ENCODE data around the gene NFE2L3.

The NFE2L3 gene

DNA sequence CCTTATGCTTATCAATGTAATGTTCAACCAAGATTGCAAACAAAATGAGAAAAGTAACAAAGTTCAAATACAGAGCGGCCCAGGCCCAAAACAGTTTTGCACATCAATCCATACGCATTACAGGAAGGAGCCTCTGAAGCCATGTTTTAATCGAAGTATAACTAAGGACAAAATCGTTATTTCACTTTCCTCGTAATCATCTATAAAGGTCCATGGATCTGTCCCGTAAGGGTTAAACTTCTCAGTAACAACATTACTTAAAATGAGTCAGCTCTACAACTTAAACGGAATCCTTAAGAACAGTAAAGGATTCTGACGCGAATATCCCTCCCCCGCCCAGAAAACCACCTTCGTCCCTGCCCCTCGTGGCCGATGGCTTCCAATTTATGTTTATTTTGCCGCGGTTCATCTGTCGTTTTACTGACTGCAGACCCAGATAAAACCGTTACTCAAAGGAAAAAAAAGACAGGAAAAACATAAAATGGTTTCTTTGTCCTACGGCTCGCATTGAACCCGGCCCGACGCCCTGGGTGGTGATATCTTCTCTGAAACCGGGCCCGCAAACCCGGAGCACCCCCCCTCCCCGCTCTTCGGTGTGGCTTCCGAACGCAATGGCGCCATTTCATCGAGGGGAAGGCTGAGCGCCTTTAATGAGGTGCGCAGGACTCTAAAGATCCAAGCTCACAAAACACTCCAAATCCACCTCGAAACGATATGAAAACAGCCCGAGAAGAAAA is 47.5 kb downstream of the NFE2L3 start:
- DNase-seq (ENCODE audit: low read depth in 2 of 2), result peak; percentile 24 to 47

DNA sequence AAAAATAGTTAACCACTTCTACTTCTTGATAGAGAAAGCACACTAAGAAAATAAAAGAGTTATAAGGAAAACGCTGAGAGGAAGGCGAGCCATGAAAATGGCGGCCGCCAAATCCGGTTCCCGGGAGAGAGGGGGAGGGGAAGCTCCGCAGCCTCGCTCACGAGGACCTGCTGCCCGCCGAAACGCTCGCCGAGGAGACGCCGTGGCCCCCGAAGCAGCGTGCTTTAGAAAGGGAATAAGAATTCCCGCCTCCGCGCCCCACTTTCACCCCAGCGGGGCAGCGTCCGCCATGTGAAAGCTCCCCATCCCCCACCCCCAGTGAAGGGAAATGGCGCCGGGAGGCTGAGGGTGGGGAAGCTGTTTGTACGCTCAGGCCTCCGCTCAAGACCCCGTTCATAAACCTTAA is 48.0 kb downstream of the NFE2L3 start:
- peak; percentile 57 to 58 for DNase-seq (ENCODE audit: low read depth in 2 of 2)

DNA sequence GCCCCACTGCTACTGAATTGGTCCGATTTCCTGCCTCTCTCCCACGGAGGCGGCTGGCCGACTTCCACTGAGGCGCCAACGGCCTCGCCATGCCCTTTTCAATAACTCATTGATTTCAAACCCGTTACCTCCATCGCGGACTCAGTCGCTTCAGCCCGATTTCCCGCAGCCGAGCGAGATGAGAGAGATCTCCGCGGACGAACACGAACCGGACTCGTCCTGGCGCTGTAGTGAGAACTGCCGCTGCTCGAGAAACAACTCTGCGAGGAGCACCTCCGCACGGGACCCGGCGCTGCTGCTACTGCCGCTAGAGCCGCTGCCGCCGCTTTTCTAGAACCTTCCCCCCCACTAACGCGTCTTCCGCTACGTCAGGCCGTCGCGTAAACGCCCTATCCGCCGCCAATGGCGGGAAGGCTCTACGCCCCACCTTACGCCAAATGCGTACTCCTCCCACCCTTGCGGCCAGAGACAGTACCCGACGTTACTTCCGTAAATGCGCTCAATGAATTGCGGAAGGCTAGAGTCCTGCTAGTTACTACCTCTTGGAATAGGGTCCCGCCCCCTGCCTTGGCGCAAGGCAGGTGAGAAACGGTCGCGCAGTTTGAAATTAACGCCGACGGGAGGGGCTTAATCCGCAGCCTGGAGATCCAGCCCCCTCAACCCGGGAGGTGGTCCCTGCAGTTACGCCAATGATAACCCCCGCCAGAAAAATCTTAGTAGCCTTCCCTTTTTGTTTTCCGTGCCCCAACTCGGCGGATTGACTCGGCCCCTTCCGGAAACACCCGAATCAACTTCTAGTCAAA is 48.6 kb downstream of the NFE2L3 start, which contains the start of gene HNRNPA2B1:
HNRNPA2B1 (minus strand) TSS at position 303 of the 803 bp plus-strand sequence; CDS start at position 134, 169 bp downstream.
- peak; percentile 96 to 98 for DNase-seq (ENCODE audit: low read depth in 2 of 2)

DNA sequence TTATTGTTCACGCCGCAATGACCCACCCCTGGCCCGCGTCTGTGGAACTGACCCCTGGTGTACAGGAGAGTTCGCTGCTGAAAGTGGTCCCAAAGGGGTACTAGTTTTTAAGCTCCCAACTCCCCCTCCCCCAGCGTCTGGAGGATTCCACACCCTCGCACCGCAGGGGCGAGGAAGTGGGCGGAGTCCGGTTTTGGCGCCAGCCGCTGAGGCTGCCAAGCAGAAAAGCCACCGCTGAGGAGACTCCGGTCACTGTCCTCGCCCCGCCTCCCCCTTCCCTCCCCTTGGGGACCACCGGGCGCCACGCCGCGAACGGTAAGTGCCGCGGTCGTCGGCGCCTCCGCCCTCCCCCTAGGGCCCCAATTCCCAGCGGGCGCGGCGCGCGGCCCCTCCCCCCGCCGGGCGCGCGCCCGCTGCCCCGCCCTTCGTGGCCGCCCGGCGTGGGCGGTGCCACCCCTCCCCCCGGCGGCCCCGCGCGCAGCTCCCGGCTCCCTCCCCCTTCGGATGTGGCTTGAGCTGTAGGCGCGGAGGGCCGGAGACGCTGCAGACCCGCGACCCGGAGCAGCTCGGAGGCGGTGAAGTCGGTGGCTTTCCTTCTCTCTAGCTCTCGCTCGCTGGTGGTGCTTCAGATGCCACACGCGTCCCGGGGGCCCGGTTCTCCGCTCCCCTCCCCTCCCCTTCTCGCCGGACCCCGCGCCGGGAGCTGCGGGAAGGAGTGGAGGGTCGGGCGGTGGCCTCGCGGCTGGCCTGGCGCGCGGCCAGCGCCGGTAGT is 49.4 kb downstream of the NFE2L3 start, which contains the start of gene CBX3:
CBX3 (plus strand) TSS at position 499 of the 772 bp plus-strand sequence. CDS start 1,254 bp downstream, outside the sequence.
- peak; percentile 78 to 80 for DNase-seq (ENCODE audit: low read depth in 2 of 2)

DNA sequence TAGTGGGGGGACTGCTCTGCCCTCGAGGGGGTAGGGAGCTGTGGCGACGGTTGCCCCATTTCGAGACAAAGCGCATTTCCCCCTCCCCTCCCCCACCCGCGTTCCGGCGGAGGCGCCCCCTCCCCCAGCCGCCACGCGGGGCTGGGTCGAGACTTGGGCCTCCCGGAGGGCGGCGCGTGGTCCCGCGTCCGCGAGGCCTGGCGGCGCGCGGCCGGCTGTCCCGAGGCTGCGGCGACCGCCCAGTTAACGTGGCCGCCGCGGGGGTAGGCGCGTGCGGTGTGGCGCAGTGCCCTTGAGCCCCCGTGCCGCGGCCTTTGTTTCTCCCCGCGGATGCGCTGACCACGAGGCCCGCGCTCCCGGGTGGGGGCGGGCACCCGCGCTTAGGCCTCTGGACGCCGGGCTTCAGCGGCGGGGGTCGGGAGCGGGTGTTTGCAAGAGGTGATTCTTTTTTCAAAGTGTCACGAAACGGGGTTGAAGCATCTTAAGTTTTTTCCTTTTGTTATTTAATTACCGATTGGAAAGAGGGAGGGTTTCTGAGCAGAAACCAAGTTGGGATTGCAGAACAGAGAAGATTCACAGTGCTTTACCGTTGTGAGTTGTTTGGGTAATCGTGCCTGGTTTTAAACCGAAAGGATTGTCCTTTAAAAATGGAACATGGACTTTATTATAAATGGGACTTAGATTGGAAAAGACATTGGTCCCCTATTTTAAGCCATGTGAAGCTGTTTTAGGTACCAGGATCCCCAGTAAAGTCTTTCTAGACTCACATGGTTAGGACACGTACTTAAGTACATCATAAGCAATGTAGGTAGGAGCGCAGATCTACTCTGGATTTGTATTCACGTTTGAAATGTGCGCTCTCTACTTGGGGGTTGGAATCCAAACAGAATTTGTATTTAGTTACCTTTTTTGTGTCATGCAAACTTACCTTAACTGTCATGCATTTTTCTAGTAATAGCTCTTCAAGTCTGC is 50.3 kb downstream of the NFE2L3 start:
- peak in 1 of 2 donors; percentile 30 for DNase-seq (ENCODE audit: low read depth in 2 of 2)

DNA sequence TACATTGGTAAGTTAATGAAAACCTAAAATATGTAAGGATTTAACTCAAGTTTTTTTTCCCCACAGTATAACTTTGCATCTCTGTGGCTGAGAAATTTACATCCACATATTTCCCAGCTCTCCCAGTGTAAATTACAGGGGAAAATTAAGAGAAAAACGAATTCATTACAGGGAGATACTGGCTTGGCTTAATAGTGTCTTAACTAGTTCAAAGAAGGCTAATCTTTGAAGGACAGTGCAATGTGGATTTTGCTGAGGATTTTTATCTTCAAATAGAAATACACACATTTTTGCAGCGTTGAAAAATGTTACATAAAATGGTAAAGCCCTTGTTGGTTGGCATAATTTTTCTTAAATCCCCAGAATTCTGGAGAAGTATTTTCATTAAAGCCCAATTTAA is 51.0 kb downstream of the NFE2L3 start:
- no peak for DNase-seq (ENCODE audit: low read depth in 2 of 2)

DNA sequence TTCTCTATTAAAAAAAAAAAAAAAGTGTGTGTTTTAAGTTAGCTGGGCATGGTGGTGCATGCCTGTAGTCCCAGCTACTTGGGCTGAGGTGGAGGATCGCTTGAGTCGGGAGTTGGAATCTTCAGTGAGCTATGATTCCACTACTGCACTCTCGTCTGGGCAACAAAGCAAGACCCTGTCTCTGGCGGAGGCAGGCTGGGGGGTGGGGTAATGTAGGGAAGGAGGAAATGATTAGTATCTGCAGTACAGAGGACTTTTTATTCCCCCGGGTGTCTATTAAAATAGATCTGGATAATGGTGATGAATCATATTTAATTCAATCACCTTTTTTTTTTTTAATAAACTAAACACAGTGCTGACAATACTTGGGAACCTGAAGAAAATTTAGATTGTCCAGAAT is 56.0 kb downstream of the NFE2L3 start:
- DNase-seq (ENCODE audit: low read depth in 2 of 2), result no peak

DNA sequence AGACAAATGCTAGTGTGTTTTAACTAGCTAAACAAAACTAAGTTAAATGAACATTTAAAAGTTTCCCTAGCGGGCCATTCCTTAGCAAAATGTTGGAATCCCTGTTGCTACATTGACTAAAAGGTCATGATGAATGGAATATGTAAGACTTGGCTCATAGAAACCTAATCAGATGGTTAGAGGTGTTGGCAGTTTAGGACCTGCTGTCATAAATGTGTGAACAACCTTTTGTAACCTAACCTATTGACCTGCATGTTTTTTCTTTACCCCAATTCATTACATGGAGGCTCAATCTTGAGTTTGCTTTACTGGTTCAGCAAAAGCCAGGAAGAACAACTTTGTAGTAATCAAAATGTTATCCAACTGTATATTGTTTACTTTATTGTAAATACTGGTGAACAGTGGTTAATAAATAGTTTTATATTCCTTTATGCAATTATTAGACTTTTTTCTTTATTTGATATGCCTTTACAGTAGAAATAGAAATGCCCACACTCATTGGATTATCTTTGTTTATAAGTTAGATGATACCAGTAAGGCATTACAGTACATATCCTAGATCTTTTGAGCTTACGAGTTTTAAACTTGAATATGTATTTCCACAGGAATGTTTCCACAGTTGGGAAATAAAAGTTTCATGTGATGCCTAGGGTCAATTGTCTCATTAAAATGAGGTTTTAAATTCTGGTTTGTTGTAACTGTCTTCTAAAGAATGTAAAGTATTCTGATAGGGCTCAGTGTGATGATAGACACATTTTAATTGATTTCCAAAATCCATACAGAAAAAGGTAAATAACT is 61.1 kb downstream of the NFE2L3 start:
- no peak for DNase-seq (ENCODE audit: low read depth in 2 of 2)

DNA sequence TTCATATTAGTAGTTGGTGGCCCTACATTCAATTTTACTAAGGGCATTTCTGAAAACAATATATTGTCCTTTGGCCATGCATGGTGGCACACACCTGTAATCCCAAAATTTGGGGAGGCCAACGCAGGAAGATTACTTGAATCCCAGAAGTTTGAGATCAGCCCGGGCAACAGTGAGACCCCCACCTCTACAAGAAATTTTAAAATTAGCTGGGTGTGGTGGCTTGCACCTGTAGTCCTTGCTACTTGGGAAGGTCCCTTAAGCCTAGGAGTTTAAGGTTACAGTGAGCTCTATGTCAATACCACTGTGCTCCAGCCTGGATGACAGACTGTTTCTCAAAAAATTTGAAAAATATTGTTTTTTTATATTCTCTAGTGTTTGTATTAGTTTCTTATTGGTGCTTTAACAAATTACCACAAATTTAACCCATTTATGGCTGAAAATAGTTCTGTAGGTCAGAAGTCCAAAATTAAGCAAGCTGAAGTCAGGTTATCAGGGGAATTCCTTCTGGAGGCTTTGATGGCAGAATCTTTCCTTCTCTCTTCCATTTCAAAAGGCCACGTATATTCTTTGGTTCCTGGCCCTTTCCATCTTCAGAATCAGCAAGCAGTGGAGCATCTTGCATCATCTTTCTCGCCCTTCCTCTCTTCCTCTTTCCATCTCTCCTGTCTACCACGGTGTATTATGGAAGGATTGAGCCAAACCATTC is 62.0 kb downstream of the NFE2L3 start:
- DNase-seq (ENCODE audit: low read depth in 2 of 2), result no peak

DNA sequence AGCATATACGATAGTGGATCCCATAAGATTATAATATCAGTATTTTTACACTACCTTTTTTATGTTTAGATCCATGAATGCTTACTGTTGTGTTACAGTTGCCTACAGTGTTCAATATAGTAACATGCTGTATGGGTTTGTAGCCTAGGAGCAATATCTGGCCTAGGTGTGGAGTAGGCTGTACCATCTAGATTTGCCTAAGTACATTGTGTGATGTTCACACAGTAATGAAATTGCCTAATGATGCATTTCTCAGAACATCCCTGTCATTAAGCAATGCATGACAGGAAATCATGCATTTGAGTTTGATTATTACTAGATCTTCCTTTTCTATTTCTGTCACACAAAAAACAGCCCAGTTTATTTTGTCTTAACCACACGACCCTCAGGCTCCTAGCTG is 64.1 kb downstream of the NFE2L3 start:
- DNase-seq (ENCODE audit: low read depth in 2 of 2), result no peak

DNA sequence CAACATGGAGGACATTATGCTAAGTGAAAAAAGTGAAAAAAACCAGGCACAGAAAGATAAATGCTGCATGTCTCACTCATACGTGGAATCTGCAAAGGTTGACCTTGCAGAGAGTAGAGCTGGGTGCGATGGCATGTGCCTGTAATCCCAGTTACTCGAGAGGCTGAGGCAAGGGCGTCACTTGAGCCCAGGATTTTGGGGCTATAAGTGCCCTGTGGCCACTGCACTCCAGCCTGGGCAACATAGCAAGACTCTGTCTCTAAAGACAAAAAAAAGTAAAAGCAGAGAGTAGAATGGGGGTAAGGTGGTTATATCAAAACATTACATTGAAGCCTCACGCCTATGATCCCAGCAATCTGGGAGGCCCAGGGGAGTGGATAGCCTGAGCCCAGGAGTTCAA is 72.4 kb downstream of the NFE2L3 start:
- DNase-seq (ENCODE audit: low read depth in 2 of 2), result no peak

DNA sequence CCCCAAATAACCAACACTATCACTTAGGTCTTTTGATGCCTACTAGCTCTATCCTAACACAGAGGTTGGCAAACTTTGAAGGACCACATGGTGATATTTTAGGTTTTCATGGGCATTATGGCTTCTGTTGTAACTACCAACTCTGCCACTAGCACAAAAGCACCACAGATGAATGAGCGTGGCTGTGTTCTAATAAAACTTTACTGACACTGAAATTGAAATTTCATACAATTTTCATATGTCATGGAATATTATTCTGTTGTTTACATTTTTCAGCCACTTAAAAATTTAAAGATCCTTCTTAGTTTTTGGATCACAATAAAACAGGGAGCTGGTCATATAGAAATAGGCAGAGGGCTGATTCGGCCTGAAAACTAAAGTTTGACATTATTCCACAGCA is 76.0 kb downstream of the NFE2L3 start:
- no peak for DNase-seq (ENCODE audit: low read depth in 2 of 2)

DNA sequence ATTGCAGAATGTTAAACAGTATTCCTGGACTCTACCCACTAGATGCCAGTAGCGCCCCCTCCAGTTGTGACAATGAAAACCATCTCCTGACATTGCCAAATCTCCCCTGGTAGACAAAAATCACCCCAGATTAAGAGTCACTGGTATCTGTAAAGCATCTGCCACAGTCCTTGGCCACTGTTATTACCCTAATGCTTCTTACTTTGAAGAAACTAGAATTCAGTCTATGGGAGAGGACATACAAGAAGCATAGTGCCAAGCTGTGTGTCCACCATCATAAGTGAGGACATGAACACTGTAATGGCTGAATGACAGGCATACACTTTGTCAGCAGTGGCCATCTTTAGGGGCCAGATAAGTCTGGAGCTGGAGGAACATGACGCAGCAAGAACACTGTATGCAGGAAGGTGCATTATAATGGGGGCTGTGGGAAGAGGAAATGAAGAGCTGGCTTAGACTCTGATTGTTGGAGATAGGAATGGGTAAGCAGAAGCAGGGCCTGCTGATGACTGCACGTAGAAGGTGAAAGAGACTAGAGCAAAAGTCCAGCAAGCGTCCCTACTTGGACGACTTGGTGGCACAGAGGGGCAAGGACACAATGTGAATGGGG is 82.0 kb downstream of the NFE2L3 start:
- no peak for DNase-seq (ENCODE audit: low read depth in 2 of 2)

All from stimulated activated CD8-positive, alpha-beta memory T cell treated with anti-CD3 and anti-CD28 coated beads, Interleukin-2, amount 100 ng/mL, for 1 hour (primary cell).